Measurements from ENCODE around the gene CYTH4.

CYTH4 gene

DNA sequence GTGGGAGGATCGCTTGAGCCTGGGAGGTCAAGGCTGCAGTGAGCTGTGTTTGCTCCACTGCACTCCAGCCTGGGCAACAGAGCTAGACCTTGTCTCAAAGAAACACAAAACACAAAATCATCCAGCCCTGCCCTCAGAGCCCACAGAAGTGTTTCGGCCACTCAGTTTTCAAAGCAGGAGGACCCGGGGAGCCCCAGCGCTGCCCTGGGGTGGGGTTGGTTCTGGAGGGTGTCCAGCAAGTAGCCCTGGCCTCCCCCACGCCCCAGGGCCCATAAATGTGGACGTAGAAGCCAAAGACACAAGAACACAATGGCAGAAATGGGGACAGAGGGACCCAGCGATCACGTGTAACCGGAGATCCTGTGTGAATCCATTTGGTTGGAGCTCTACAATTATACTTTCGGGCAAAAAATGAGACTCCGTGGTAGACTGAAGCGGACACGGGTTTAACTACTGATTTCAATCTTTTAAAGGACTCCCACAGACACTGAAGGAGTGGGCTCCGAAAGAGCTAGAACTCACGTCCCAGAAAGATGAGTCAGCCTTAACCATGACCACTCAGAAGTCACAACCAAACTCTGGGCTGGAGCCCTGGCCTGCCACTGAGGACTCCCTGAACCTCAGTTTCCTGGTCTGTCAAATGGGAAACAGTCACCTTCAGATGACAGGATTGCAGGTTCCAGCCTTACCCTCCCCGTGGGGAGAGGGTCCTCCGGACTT, 9.0 kb upstream of the CYTH4 start:
- DNase-seq, result no peak

DNA sequence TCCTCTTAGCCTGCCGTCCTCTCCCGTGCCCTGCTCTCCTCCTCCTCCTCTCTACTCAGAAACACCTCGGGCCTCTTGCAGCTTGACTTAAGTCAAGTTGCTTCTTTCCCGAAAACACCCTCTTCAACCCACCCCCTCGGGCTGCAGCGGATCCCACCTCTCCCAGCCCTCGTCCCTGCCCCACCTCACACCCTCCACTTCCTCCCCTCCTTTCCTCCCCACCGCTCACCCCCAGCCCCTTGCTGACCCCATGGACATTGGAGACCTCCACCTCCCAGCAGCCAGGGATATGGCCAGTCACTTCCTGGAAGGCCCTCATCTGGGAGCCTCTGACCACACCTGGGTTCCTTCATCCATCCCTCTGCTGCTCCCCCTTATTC, 8.5 kb upstream of the CYTH4 start:
- DNase-seq, result no peak

DNA sequence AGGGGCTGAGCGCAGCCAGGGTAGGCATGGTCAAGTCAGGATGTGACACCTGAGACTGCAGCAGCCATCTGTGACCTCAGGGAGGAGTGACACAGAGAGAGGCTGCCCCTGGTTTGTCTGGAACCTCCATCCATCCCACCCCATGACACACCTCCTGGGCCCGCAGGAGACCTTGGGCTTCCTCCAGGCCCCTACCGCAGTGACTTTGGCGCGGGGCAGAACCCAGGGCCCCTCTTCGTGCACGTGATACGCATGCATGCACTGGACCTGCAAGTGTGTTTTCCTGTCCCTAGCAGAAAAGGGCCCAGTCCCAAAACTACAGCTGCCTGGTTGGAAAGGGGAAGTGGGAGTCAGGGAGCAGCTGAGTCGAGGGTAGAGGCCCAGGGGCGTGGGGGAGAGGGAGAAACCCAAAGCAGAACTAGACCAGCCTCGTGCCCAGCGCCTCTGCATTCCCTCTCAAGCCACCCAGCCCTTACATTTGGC, 7.9 kb upstream of the CYTH4 start:
- DNase-seq, result no peak

DNA sequence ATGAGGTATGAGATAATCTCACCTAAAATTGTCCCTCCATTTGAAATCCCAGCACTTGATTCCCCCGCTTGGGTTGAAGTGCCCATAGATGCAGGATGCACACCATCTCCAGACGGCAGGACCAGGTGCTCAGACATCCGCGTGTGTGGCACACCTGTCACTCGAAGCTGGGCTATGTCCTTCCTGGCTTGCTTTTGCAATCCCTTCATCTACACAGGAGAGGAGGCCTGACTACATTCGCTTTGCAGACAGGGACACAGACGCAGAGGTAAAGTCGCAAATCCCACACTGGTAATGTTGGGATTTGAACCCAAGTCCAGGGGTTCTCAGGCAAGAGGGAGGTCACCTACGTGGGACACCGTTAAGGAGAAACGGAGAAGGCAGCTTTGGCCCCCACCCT, 7.2 kb upstream of the CYTH4 start:
- DNase-seq, result no peak

DNA sequence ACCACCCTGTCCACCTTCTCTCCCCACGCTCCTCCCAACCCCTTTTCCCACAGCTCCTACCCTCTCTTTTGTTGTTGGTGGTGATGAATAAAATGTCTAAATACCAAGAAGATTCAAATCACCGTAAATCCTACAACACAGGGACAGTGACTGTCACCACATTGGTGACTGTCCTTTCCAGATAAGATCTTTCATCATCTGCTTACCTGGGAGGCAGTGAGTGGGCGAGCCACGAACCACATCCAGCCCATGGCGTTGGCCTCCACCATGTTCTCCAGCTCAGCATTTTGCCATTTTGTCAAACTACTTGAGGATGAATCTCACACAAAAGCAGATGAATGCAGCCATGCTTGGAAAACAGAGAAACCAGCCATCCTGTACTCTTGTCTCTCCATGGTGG, 6.7 kb upstream of the CYTH4 start:
- DNase-seq, result no peak

DNA sequence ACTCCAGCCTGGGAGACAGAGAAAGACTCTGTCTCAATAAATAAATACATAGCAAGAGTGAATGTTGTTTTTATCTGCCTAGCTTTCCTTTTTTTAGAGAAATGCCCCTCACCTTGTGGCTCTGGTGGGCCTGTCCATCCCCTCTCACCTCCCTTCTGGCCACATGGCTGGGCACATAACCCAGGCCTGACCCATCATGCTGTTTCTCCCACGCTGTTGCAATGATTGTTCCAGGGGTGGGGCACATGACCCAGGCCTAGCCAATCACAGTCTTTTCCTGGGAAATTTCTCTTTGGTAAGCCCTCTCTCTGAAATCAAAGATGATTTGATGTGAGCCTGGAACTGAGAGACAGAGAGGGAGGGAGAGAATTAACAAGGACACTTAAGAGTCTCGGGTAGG, 5.5 kb upstream of the CYTH4 start:
- DNase-seq, result no peak

DNA sequence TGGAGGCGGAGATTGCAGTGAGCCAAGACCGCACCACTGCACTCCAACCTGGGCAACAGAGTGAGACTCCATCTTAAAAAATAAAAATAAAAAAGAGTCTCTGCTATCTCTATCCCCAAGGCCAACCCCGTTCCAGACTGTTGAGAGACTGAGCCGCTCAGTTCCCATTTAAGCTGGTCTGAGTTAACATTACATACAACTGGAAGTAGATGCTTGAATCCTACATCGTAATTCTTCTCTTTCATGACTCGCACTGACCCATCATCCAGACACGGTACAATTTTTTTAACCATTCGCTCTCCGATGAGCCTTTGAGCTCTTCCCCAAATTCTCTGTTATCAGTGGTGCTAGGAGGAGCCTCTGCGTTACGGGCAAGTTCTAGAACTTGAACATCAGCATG, 4.9 kb upstream of the CYTH4 start:
- no peak for DNase-seq

DNA sequence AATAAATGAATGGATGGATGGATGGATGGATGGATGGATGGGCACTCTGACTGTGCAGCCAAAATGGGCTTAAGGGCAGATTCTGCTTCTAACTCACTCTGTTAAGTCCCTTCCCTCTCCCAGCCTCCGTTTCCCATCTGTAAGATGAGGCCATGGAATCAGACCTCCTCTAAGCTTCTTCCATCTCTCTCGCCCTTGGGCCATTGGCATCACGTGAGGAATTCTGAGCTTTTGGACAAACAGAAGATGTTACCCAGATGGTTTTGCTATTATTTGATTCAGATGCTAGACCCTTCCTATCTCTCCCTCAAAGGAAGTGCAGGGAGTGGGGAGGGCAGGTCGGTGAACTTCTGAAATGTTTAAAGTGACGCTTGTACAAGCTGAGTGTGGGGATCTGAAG, 4.0 kb upstream of the CYTH4 start:
- no peak for DNase-seq

DNA sequence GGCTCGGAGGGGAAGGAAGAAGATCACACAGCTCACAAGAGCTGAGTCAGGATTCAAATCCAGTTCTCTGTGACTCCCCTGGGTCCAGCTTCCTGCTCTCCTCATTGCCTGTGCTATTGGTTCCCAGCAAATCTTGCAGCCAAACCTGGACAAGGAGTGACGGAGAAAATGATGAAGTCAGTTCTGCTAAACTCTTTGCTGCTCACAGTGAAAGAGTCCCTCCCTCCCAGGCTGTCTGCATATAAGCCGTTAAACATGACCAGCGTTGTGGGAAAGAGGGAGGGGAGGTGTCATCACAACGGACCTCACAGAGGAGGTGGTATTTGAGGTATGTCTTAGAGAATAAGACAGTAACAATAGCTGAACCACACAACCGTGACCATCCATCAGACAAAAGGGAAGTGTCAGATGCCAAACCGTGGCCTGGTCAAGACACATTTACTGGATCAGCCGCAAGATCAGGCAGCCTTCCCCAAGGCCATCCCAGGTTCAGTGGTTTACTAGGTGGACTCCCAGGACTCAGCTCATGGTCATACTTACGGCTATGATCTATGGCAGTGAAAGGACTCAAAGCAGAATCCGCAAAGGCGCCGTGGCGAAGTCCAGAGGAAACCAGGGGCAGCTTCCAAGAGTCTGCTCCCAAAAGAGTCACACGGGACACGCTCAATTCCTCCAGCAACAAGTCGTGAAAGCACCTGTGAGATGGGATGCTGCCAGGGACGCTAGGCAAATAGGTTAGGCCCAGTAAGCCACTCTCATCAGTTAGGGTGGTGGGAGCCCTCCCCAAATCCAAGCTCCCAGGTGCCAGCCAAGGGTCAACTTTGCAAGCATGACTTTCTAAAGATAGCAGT, 2.8 kb upstream of the CYTH4 start:
- no peak for DNase-seq

DNA sequence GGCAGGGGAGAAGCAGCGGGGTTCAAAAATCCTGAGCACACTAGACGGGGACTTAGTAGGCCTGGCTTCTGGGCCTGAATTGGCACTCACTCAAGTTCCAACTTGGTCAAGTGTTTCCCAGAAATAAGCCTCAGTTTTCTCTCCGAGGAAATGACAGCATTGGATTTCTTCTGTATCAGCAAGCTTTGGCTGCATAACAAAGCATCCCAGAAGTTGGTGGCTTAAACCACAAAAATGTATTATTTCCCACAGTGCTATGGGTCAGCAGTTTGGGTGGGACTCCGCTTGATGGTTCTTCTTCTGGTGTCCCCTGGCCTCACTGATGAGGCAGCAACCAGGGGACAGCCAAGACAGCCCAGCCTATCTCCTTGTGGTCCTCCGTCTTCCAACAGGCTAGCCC, 1.6 kb upstream of the CYTH4 start:
- no peak for DNase-seq

DNA sequence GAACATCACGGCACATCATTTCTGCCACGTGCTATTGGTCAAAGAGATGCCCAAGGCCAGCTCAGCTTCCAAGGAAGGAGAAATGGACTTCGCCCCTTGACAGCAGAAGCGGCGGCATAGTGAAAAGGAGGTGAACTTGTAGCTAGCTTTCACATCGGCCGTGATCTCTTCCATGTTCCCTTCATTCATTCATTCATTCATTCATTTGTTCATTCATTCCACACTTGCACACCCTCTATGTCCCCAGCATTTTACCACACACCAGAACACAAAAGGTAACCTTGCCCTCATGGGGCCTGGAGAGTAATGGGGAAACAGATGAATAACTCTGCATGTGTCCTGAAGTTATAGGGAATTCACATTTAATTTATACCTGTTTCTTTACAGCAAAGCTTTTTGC, 1.1 kb upstream of the CYTH4 start:
- no peak for DNase-seq

DNA sequence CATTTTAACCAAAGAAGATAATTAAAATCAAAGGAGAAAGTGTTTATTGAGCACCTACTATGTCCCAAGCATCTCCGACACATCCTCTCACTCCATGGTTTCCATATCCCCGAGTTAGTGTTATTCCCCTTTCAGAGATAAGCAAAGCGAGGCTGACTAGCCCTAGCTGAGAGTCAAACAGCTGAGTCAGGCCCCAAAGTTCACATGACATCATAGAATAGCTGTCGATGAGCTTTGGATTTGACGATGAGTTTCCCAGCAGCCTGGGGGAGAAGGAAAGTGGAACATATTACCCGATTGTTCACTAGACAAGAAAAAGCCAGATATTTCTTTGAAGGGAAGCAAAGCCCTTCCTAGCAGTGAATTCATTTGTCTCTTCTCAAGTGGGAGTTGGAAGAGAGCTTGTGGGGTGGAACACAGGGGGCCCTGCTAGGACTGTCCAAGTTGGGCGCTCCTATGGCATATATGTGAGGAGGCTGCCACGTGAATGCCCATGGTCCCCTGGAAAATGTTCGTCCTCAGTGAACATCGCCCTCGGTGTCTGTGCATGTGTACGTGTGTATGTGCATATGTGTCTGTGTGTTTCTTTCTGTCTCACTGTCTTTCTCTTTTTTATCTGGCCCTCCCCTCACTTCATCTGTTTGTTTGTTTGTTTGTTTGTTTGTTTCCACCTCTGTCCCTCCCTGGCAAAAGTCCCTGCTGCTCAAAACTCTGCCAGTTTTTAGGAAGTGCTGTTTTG, 493 bp upstream of the CYTH4 start:
- DNase-seq, result no peak

DNA sequence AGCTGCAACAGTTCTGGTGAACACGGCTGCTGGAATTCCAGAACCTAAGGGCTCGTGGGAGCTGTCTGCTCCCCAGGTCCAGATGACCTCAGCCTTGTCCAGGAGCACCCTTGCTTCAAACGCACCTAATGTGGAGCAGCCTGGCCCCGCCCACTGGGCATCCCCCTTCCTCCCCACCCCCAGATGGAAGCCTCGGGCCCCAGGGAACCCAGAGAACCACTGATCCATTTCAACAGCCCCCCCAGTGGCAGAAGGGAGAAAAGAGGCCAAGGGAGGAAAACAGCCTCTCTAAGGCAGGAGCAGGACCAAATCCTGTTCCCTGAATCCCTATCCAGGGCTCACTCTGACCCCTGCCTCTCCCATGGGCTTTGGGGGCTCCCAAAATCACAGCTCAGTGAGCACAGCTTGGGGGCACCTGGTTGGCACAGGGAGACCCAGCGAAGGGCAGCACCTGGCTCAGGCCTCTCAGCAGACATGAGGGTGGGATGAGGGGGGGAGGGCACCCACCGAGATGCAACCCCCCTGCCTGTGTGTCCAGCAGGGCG, 1.2 kb downstream of the CYTH4 start:
- DNase-seq, result no peak

DNA sequence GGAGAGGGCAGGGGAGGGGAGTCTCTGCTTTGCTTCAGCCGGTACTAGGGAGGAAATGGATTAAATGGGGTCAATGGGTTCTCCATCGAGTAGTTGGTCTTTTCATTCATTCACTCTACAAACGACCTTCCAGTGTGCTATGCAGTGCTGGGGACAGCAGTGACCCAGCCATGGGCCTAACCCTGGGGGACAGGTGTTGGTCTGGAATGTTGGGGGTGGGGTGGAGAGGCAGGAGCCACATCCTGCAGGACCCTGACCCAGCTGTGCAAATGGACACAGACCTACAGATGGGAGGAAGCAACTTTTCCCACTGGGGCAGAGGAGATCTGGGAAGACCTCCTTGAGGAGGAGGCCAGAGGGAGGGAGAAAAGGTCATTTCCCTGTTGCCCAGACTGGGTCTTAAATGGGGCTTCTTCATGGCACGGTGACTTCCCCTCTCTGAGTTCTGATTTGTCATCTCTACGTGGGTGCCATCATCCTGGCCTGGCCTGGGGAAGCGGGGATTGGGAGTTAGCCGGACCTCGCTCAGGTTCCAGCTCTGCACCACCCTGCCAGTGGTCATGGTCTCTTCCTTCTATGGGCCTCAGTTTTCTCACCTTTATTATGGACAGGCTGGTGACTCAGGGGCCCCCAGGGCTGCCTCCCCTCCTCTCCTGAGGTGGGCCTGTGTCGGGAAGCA, 2.0 kb downstream of the CYTH4 start:
- DNase-seq, result no peak

DNA sequence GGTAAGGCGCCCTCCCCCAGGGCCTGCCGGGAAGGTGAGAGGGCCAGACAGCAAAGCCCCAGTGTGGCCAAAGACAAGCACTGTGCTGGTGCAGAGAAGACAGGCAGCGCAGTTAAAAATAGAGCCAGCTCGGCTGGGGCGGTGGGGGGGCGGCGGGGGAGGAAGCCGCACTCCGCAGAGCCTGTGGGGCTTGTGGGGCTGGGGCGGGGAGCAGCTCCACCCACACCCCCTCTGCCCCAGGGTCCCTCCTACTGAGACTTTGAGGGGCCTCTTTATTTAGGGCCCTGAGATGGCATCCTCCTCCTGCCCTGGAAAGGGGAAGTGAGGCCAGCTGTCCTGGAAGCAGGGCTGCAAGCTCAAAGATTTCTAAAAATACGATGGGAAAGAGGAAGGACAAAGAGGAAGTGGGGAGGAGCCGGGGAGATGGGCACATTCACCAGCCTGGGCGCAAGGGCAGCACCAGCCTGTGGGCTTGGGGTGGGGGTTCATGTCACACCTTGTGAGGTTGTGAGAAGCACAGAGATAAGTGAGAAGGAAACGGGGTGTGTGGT, 2.6 kb downstream of the CYTH4 start:
- no peak for DNase-seq

DNA sequence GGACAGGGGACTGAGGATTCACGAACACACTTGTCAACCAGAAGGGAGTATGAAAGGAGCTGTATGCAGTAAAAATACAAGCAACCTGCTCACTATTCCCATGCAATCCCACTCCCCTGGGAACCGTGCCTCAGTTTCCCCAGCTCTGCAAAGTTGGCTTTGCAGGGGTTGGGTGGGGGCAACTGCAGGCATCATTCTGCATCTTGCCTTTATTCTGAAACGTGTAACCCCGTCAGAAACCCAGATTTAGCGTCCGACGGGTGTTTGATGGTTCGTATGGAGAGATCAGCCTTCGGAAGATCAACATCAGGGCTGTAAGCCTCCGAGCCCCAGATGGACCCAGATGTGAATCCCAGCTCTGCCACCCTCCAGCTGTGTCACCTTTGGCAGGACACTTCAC, 3.6 kb downstream of the CYTH4 start:
- DNase-seq, result no peak

DNA sequence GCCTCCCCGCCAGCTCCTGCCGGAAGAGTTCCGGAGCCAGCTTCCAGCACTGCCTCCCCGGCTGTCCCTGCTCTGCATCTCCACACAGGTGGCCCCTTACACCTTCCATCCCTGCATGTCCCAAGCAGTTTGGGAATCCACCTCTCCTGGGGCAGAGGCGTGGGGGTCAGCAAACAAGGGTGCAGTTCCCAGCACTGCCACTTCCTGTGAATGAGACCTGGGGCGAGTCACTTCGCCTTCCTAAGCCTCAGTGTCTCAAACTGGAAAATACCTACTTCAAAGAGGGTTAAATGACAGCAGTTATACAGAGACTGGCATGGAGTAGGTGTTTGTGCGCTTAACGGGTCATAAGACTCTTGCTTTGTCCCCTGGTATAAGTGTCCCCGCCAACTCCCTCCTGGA, 5.2 kb downstream of the CYTH4 start:
- DNase-seq, result no peak

DNA sequence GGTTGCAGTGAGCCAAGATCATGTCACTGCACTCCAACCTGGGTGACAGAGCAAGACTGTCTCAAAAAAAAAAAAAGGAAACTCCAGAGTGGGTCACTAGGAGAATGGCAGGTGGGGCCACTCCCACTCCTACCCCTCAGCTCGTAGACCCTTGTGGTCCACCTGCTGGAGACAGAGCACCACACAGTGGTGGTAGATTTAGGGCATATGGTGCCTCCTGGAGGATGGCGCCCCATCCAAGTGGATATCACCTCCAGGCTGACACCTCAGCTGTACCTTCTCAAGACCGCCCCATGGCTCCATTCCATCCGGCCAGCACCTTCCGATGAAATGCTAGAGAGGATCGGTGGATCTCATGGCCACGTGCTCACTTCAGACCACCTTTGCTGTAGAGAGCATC, 6.2 kb downstream of the CYTH4 start:
- DNase-seq, result no peak

DNA sequence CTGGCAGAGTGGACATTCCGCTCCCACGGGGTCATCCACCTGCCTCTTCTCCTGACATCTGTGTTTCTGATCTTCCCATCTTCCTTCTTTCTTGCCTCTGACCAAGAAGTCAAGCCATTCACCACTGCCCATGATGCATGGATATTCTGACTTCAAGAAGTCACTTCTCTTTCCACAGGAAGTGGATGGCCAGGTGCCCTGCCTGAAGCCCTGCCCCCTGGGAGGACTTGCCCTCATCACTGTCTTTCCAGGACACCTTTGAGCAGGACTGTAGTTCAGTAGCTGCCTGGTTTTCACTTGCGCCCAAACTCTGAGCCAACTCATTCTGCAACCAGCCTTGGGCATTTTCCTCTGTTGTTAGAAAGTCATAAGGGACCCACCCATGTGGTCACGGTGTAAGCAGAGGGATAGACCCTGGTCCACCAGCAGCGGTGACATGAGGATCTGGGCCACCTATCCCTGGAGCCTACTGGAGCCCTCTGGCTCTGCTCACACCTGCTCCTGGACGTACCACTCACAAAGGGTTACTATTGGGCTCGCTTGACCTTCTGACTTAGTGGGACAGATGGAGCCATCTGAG, 6.9 kb downstream of the CYTH4 start:
- DNase-seq, result no peak

DNA sequence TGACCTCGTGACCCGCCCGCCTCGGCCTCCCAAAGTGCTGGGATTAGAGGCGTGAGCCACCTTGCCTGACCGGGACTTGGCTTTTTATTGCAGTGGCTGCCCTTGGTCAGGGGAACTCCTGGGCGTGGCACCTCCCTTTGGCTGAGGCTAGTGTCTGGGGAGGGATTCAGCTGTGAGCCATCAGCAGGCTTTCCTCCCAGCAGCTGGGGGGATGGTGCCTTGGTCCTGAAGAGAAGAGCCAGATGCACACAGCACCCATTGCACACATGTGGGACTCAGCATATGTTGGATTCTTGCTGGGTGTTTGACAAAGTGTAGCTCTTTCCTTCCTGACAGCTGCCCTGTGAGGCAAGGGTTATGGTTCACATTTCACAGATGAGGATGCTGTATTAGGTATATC, 8.4 kb downstream of the CYTH4 start:
- DNase-seq, result no peak

DNA sequence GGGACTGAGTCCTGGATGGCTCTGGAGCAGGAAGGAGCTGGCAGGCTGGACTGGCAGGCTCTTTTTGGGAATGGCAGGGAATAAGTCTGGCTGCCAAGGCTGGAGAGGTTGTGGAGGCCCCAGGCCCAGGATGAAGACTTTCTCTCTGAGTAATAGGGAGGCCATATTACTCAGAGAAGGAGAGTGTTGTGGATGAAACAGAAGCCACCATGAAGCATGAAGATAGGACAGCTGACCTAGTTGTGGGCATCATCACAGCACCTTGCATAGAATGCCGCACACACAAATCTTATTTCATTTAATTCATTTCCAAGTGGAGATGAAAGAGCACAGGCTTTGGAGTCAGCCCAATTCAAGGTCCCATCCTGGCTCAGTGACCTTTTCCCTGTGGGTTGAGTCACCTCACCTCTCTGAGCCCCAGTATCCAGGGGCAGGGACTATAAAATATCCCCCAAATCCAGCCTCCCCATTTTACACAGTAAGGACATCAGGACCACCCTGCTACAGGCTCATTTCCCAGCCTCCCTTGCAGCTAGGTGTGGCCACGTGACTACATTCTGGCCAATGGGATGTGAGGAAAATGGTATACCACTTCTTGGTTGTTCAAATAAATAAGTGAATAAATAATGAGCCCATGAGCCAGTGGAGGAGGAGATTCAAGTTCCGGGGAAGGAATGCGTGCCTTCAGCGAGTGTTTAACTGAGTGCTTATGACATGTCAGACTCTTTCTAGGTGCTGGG, 9.4 kb downstream of the CYTH4 start:
- no peak for DNase-seq

DNA sequence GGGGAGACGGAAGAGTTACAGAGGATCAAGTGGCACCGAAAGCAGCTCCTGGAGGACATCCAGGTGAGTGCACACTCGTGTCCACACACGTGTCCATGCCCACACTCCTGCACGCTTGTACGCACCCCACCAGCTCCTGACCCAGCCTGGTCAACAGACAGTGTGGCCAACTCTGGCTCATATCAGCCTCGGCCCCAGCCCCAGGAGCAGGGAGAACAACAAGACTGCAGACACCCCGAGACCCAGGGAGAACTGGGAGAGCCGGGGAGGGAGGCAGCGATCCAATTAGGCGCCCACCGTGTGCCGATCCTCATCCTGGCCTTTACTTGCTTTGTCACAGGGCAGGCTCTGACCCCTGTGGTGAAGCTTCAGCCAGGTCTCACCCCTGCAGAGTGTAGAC, 10.3 kb downstream of the CYTH4 start:
- no peak for DNase-seq
